Keratinocyte (primary cell): Measurements from ENCODE around the gene CREB5. TPM values are rescaled to one million over a fixed set of nuclear protein-coding genes. Genes with fewer than 3 reads are reported as not detected.
A peak's percentile ranks its signal among the peaks of the same experiment; 100 is the strongest.

Source experiments
- DNase-seq: peaks from one replicate; pipeline ENCODE4 v3.0.0-alpha.2; 2011; ENCODE audit warnings: low read depth, missing footprints, low spot score
- FAIRE-seq: peaks from 2 replicates; lab custom pipeline; 2011; peaks lifted over from hg19 to GRCh38; lab: Jason Lieb, UNC
- H2AFZ ChIP-seq: 2 replicates; pipeline ENCODE4 v1.6.0; 2012; ENCODE audit warnings: low read length, control low read depth, inconsistent platforms; ENCODE audit not compliant: control insufficient read depth
- H3K27ac ChIP-seq: 2 replicates; pipeline ENCODE4 v1.5.1; 2011; ENCODE audit warnings: low read length; ENCODE audit not compliant: control insufficient read depth, insufficient read depth
- H3K27me3 ChIP-seq: 3 replicates; pipeline ENCODE4 v1.6.0; 2011; ENCODE audit warnings: low read length; ENCODE audit not compliant: control insufficient read depth, insufficient read depth; ENCODE audit errors: extremely low read depth
- H3K36me3 ChIP-seq, 2 experiments: 2 replicates in 1 of 2; 3 replicates in 1 of 2; pipeline ENCODE4 v1.5.1; 2011; ENCODE audit warnings: low read length in 2 of 2, mild to moderate bottlenecking in 1 of 2; ENCODE audit not compliant: control insufficient read depth in 2 of 2, insufficient read depth in 2 of 2; ENCODE audit errors: extremely low read depth in 1 of 2
- H3K4me1 ChIP-seq: 3 replicates; pipeline ENCODE4 v1.5.1; 2011; ENCODE audit warnings: low read length; ENCODE audit not compliant: control insufficient read depth, insufficient read depth; ENCODE audit errors: extremely low read depth
- H3K4me2 ChIP-seq: 3 replicates; pipeline ENCODE4 v1.6.0; 2011; ENCODE audit warnings: low read depth, low read length; ENCODE audit not compliant: control insufficient read depth, insufficient read depth; ENCODE audit errors: extremely low read depth
- H3K4me3 ChIP-seq, 3 experiments: fragments of 200-600 bp in 1 of 3; sonication (generic) in 1 of 3; 2 replicates in 2 of 3; 3 replicates in 1 of 3; pipeline ENCODE4 v1.5.1; 2011 to 2016; ENCODE audit warnings: low read length in 3 of 3, mild to moderate bottlenecking in 3 of 3, control low read depth in 2 of 3, inconsistent platforms in 1 of 3, low read depth in 1 of 3, mixed read lengths in 1 of 3, mixed run types in 1 of 3, moderate library complexity in 1 of 3; ENCODE audit not compliant: control insufficient read depth in 2 of 3, insufficient read depth in 2 of 3; ENCODE audit errors: extremely low read depth in 1 of 3
- H3K79me2 ChIP-seq: 2 replicates; pipeline ENCODE4 v1.6.0; 2012; ENCODE audit warnings: low read length; ENCODE audit not compliant: control insufficient read depth, insufficient read depth
- H3K9ac ChIP-seq: 3 replicates; pipeline ENCODE4 v1.6.0; 2011; ENCODE audit warnings: low read length; ENCODE audit not compliant: control insufficient read depth, insufficient read depth; ENCODE audit errors: extremely low read depth
- H3K9me1 ChIP-seq: 3 replicates; pipeline ENCODE4 v1.6.0; 2011; ENCODE audit warnings: low read length; ENCODE audit not compliant: control insufficient read depth, insufficient read depth; ENCODE audit errors: extremely low read depth
- H3K9me3 ChIP-seq: 2 replicates; pipeline ENCODE4 v1.5.1; 2012; ENCODE audit warnings: low read depth, low read length; ENCODE audit not compliant: control insufficient read depth
- H4K20me1 ChIP-seq: 3 replicates; pipeline ENCODE4 v1.6.0; 2011; ENCODE audit warnings: low read length; ENCODE audit not compliant: control insufficient read depth, insufficient read depth; ENCODE audit errors: extremely low read depth
- CTCF ChIP-seq, 3 experiments: IDR thresholded peaks in 1 of 3; conservative IDR thresholded peaks in 1 of 3; optimal IDR thresholded peaks in 1 of 3; 2 replicates in 2 of 3; 3 replicates in 1 of 3; pipeline versions ENCODE3 to v1.5.1; 2011; ENCODE audit warnings: low read length in 3 of 3, mild to moderate bottlenecking in 3 of 3, moderate library complexity in 2 of 3, control low read depth in 1 of 3, inconsistent platforms in 1 of 3; ENCODE audit not compliant: insufficient read depth in 2 of 3; ENCODE audit errors: extremely low read depth in 1 of 3
- EZH2 ChIP-seq: IDR thresholded peaks from one replicate; pipeline ENCODE4 v1.6.1; 2012; ENCODE audit warnings: inconsistent platforms, mild to moderate bottlenecking, low read length, moderate library complexity
- dilution Hi-C: fragments of 300-500 bp; cut with MboI; formaldehyde crosslinking; loops from one replicate; pipeline ENCODE4 v1.7.0; 2020; ENCODE audit warnings: low sequenced_read_pairs; ENCODE audit not compliant: extremely low pct_ligation_motif_present
- polyA plus RNA-seq, 5 experiments: library from polyadenylated mRNA; depleted of rRNA in 3 of 5; stranded (reverse) in 3 of 5; stranded (forward) in 1 of 5; unstranded in 1 of 5; fragments of >200 nt; gene quantifications; 1 replicate in 1 of 5; 2 replicates in 3 of 5; 3 replicates in 1 of 5; pipeline versions ENCODE4 v1.2.1 to v1.2.3, GENCODE V29; 2011 to 2012; ENCODE audit warnings: missing spikeins in 2 of 5, low read depth in 1 of 5, low replicate concordance in 1 of 5

CREB5 gene
- polyA plus RNA-seq, 1 donor (not counting 4 experiments of a cell fraction or from before 2014, with no cell fraction given), result 7.9 TPM

GRCh38 chr7:28488061-28488791 is 75.9 kb downstream of the CREB5 start:
- FAIRE-seq (peak; percentile 85), DNase-seq (no peak)
- Histone ChIP-seq H3K4me3 (no peak overlapping the region), H3K36me3 (no peaks in the 10 kb centered on the region), H3K9me3 (no peaks in the 10 kb centered on the region), H2AFZ (no peak overlapping the region), H3K79me2 (no peaks in the 10 kb centered on the region), H3K9ac (no peak overlapping the region), H3K9me1 (no peaks in the 10 kb centered on the region), H4K20me1 (no peaks in the 10 kb centered on the region), H3K27me3 (no peaks in the 10 kb centered on the region), H3K4me2 (peak overlapping the region; percentile 42), H3K27ac (no peak overlapping the region), H3K4me1 (peaks cover 14% of the 10 kb centered on the region)
- dilution Hi-C loops, result no loop called here
- TF ChIP-seq EZH2, result no peak
- TF ChIP-seq CTCF (optimal IDR thresholded peaks at IDR 0.05 in 1 of 3, IDR thresholded peaks at IDR 0.05 in 1 of 3, conservative IDR thresholded peaks at IDR 0.05 in 1 of 3; ENCODE audit: extremely low read depth in 1 of 3, insufficient read depth in 2 of 3, low read length in 3 of 3), result no peak

DNA sequence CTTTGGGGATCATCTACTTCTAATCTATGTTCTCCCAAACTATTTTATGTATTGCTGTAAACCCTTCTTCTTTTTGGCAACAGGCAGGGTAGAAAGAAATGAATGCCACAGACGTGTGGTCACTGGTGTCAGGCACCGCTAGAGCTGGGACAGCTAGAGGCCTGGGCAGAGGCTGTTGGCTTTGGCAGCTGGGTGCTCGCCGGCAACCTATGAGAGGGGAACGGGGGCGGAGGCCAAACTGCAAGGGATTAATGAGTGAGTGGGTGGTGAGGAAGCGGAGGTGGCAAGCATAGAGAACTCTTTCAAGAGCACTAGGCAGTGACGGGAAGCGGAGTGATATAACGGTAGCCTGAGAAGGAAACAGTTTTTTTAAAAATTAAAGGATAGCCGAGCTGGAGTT is 78.5 kb downstream of the CREB5 start:
- H3K79me2 ChIP-seq, result no peaks in the 10 kb centered on the region
- H3K36me3 ChIP-seq, result no peaks in the 10 kb centered on the region
- no peak for DNase-seq
- dilution Hi-C loops, result no loop called here
- H3K4me2 ChIP-seq, result no peak overlapping the region
- FAIRE-seq, result no peak
- no peak overlapping the region for H3K4me3 ChIP-seq
- no peaks in the 10 kb centered on the region for H3K27me3 ChIP-seq
- TF ChIP-seq CTCF (optimal IDR thresholded peaks at IDR 0.05 in 1 of 3, IDR thresholded peaks at IDR 0.05 in 1 of 3, conservative IDR thresholded peaks at IDR 0.05 in 1 of 3; ENCODE audit: extremely low read depth in 1 of 3, insufficient read depth in 2 of 3, low read length in 3 of 3), result no peak
- TF ChIP-seq EZH2, result no peak
- no peaks in the 10 kb centered on the region for H3K9me3 ChIP-seq
- H4K20me1 ChIP-seq, result no peaks in the 10 kb centered on the region
- H2AFZ ChIP-seq, result no peak overlapping the region
- no peak overlapping the region for H3K27ac ChIP-seq
- H3K9ac ChIP-seq, result no peak overlapping the region
- no peaks in the 10 kb centered on the region for H3K9me1 ChIP-seq
- H3K4me1 ChIP-seq, result peaks cover 14% of the 10 kb centered on the region
